NCI-H82 (cell line): ENCODE results near the gene MTCL1.

Experiments used
- DNase-seq: peaks from one replicate; lab custom pipeline; 2025; lab: John Stamatoyannopoulos, UW

The MTCL1 gene

DNA sequence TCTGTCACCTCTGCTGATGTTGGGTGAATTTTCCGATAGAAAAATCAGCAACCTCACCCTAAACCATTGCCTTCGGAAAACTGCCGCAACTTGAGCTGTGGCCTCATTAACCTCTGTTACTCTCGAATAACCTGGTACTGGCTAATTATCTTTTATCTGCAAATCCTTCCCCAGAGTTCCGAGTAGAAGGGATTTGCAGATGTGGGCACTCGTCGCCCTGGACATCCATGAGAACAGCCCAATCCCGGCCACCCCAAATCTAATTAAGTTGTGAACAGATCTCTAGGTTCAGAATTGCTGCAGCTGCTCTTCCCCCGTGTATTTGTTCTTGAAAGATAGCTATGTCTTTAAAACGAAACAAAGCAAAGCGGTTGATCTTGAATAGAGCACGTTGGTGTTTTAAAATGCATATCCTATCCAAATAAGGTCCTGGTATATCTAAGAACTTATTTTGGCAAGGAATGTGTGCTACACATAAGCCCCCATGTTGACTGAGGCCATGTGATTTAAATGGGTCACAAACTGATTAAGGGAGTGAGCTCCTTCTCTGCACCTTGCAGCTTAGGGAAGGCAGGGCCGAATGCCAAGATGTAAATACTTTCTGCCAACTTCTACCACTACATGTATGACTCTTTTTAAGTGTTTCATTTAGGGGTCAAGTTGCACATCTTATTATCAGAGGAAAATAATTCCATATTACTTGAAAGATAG, 88.2 kb downstream of the MTCL1 start:
- peak; percentile 79 for DNase-seq

GRCh38 chr18:8794156-8794933, 89.0 kb downstream of the MTCL1 start:
- DNase-seq: no peak

- DNase-seq: no peak
Observed at GRCh38 chr18:8794934-8795280, 89.6 kb downstream of the MTCL1 start.

DNA sequence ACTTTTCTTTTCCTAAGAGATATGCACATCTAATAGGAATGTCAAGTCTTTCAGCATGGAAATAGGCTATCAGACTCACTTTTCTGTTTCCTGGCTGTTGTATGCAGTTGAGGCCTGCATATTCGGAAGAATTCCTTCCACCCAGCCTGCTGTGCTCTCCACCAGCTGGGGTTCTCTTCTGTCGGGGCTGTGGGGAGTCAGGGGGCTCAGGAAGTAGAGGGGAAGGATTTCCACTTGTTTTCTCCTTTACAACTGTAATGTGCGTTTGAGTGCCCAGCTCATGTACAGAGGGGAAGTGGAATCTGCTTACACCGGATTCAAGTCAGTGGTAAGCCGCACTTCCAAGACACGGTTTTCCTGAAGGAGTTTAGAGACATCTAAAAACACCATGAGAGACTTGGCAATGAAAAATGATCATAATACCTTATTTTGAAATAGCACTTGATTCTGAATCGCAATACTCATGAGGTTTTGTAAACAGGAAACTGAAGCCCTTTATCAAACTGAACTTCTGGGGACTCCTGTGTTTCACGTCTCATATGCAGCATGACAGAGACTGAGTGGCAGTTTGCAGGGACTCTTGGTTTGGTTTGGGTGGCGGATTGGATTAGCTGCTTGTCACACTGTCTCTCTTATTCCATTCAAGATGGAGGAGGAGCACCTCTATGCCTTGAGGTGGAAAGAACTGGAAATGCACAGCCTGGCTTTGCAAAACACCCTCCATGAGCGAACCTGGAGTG, 90.4 kb downstream of the MTCL1 start:
- no peak for DNase-seq

DNA sequence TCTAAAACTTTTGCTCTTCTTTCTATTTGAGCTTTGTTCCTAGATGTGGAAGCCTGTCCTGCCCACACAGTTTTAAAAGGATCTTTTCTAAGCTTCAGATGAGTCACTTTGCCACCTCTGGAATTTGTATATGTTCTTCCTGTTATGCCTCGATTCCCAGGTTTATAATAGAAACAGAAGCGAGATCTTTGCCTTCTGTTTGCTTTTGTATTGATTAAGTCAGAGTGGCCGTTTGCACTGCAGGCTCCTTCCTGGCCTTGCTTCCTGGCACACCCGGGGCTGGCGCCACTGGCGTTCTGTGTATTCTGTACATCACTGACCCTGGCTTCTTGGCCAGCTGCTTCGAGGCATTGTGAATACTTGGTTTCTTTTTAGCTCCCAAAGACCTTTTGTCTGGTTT, 91.8 kb downstream of the MTCL1 start:
- no peak for DNase-seq

- peak; percentile 62 for DNase-seq
Observed at GRCh38 chr18:8799001-8799400, 93.6 kb downstream of the MTCL1 start.

GRCh38 chr18:8799596-8800441, 94.5 kb downstream of the MTCL1 start:
- DNase-seq: peak; percentile 93

DNA sequence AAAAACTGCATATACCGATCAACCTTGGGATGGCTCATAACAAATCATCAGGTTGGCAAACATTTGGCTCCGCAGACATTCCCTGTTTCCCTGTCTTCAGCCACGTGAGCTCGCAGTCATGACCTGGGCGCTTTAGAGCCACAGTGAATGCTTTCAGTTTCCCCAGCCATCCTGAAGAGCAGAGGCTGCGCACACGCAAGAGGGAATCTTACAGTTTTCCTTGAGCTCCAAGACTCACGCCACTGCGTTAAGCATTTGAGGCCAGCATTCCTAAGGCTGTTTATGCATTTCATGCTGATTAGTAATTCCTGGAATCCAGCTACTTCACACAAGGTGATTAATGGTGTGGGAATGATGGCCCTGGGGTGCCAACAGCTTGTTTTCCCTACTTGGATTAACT, 95.1 kb downstream of the MTCL1 start:
- DNase-seq: peak; percentile 42

DNA sequence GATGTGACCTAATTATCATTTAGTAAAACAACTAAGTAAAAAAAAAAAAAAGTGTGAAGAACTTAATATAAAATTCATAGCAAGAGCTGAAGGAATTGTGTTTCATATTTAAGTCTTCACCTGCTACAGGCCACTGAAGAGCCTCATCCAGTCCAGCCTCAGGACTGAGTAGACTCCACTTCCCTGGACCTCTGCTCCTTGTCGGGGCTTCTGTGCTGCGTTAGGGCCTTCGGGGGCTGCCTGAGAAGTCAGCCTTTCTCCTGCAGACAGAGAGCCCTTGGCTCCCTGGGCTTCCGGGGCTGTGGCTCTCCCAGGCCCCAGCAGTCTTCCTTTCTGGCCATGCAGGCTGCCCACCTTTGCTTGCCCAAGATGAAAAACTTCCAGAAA, 95.5 kb downstream of the MTCL1 start:
- no peak for DNase-seq

DNA sequence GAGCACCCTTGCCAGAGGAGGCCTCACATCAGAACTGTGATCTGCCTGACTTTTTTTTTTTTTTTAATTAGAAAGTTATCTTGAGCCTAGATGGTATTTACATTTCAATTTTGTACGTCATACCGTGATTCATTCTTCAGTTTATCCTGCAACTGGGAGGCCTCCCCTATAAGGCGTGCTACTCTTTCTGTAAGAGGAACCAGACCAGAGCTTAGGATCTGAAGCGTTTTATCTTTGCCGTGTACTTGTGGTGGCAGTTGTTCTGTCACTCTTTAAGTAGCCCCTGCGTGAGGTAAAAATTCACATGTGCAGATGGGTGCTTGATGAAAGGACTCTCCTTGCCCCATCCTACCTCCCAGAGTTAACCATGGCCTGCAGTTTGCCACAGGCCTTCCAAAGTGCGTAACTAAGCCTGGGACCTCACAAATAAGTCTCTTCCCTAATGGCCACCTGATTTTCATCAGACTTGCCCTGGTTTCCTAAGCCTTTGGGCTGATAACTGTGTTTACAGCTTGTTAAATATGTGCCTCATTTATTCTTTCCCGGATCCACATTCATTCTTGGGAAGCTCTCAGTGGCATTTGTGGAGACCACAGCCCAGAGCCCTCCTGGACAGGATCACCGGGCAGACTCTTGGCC, 96.0 kb downstream of the MTCL1 start:
- no peak for DNase-seq

DNA sequence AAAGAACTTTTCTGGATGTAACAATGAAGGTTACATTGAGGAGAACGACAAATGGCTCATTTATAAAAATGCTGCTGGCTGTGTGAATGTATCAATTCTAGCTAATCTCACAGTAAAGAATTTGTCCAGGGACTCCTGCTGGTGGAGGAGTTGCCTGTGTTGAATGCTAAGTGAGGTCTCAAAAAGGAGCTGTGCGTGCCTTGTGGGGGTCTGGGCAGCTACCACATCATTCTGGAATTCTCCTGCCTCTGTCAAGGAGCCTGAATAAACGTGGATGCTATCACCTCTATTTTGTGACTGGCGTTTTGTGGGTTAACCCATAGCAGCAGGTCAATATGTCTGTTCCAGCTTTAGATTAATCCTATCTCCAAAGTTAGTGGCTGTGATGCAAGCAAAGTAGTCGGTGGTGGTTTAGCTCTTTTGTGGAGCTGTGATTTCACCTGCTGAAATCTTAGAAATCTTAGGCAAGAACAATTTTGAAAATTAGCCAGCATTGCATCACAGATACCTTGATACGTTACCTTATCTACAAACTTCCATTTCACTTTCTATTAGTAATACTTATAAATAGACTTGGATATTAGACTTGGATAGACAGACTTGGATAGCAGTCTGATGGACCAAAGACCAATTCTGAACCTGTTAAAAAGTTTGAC, 96.8 kb downstream of the MTCL1 start:
- peak; percentile 19 for DNase-seq

DNA sequence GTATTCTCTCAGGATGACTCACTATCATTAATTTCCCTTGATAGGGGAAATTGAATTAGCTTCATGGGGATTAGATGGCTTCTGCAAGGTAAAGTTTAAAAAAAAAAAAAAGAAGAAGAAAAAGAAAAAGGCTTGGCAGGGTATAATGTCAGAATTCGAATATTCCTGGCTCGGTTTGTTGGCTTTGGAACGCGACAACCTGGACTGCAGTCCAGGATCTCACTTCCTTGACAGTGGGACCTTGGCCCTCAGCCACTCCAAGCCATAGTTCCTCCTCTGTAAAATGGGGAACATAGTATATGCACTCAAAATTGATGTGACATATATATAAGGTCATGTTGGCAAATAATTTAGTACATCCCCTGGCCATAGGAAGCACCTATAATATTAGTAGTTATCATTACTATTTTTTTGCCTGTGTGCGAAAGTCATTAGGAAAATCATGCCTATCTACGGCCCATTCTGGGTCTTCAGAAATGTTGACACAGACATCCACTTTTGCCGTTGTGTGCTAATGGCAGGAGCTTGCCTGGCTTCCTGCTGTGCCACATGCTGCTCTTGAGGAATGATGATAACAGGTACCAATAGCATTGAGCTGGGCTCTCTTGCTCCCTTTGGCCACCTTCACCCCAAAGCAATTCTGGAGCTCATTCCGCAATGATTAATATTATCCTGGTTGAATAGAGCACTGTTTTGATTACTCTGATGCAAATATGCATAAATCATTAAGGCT, 97.9 kb downstream of the MTCL1 start:
- DNase-seq: no peak

- DNase-seq: no peak
Observed at GRCh38 chr18:8803957-8804356, 98.6 kb downstream of the MTCL1 start.

- no peak for DNase-seq
Observed at GRCh38 chr18:8805552-8805951, 100.2 kb downstream of the MTCL1 start.

- DNase-seq: no peak
Observed at GRCh38 chr18:8806100-8806797, 100.9 kb downstream of the MTCL1 start.

DNA sequence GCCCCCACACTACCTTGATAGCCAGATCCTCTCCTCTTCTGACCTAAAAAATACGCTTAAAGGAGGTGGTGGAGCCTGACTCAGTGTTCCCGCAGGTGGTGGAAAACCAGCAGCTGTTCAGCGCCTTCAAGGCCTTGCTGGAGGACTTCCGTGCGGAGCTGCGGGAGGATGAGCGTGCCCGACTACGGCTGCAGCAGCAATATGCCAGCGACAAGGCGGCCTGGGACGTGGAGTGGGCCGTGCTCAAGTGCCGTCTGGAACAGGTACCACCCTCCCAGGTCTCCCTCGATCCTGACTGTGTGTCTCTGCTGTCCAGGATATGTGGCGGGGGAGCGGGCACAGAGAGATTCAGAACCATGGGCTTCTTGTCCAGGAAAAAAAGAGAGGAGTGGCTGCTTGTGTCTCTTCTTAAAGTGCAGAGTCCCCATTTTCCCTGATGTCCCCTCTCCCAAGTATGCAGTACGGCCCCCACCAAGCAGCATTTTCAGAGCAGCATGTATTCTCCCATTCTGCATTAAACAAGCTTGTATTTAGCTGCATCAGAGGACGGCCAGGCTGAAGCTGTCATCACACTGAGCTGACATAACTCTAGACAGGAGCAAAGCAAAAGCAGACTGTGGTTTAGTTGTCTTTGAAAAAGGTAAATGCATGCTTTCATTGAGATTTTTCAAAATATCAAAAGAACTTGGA, 101.6 kb downstream of the MTCL1 start:
- DNase-seq: no peak

- no peak for DNase-seq
Observed at GRCh38 chr18:8807488-8807805, 102.1 kb downstream of the MTCL1 start.

DNA sequence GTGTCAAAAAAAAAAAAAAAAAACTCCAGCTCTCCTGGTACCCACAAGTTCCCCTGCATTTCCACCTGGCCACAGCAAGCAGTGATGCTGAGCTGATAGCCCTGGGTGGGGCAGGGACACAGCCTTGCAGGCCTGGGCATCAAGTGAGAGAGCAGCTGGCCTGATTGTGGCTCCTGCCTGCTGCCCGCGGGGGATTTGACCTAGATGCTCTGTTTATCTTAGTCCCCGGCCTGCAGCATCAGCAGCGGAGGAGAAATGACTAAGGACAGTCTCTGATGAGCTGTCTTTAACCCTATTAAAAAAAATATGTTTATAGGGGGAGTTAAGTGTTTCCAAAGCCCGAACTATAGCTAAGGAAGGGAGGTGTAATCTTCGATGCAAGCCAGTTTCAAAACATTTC, 102.6 kb downstream of the MTCL1 start:
- peak; percentile 46 for DNase-seq

DNA sequence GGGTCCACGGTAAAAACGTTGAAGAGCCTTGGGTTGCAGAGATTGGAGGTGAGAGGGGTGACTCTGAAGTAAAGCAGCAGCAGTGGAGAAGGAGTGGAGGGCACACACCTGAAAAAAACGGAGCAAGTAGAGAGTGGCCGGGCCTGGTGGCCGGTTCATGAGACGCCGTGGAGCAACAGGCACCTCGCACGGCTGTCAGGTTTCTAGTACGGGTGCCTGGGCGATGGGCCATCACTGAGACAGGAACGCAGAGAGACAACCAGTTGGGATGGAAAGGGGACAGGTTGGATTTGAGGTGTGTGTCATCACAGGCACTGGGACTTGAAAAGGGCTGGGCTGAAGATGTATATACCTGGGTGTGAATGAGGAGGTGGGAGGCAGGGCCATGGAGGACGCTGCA, 104.2 kb downstream of the MTCL1 start:
- no peak for DNase-seq
